CD14-positive monocyte (primary cell): ENCODE results near the gene MCL1. TPM values are rescaled to one million over a fixed set of nuclear protein-coding genes. Genes with fewer than 3 reads are reported as not detected.

Experiments
- DNase-seq, 3 donors: peaks; one replicate each; pipeline ENCODE4 v3.0.0-alpha.2; 2011 to 2022
- H2AFZ ChIP-seq: 2 replicates; pipeline ENCODE4 v1.6.0; 2012; ENCODE audit warnings: mild to moderate bottlenecking, low read depth, low read length, inconsistent platforms; ENCODE audit not compliant: insufficient read depth, poor library complexity, severe bottlenecking
- H3K27ac ChIP-seq, 2 donors: 1 replicate in 1 of 2; 2 replicates in 1 of 2; pipeline ENCODE4 v1.5.1; 2012 to 2013; ENCODE audit warnings: low read length in 2 of 2, control low read depth in 1 of 2, inconsistent platforms in 1 of 2, low read depth in 1 of 2, mild to moderate bottlenecking in 1 of 2
- H3K27me3 ChIP-seq, 2 donors: one replicate each; pipeline versions ENCODE4 v1.6.0 to v1.6.1; 2011 to 2013; ENCODE audit warnings: low read length in 2 of 2; ENCODE audit not compliant: control insufficient read depth in 2 of 2, insufficient read depth in 2 of 2
- H3K36me3 ChIP-seq, 2 donors: replicated peaks in 1 of 2; 1 replicate in 1 of 2; 2 replicates in 1 of 2; pipeline versions ENCODE4 v1.5.1 to v1.6.1; 2012 to 2013; ENCODE audit warnings: low read length in 2 of 2, control low read depth in 1 of 2, inconsistent platforms in 1 of 2, mild to moderate bottlenecking in 1 of 2; ENCODE audit not compliant: insufficient read depth in 2 of 2, control insufficient read depth in 1 of 2
- H3K4me1 ChIP-seq, 2 donors: 1 replicate in 1 of 2; 2 replicates in 1 of 2; pipeline versions ENCODE4 v1.5.1 to v1.6.1; 2012 to 2013; ENCODE audit warnings: low read length in 2 of 2, control low read depth in 1 of 2, inconsistent platforms in 1 of 2, mild to moderate bottlenecking in 1 of 2, moderate library complexity in 1 of 2; ENCODE audit not compliant: insufficient read depth in 2 of 2, control insufficient read depth in 1 of 2
- H3K4me2 ChIP-seq: replicated peaks from 2 replicates; pipeline ENCODE3; 2012; ENCODE audit warnings: low read length, moderate library complexity, mild to moderate bottlenecking; ENCODE audit not compliant: poor library complexity, severe bottlenecking; ENCODE audit errors: extremely low read depth
- H3K4me3 ChIP-seq, 3 experiments: fragments of 200-600 bp in 1 of 3; sonication (generic) in 1 of 3; replicated peaks in 1 of 3; 1 replicate in 2 of 3; 2 replicates in 1 of 3; pipeline ENCODE4 v1.5.1; 2011 to 2013; ENCODE audit warnings: low read length in 3 of 3, mild to moderate bottlenecking in 3 of 3, control low read depth in 2 of 3, low read depth in 2 of 3, inconsistent platforms in 1 of 3, moderate library complexity in 1 of 3
- H3K79me2 ChIP-seq: 2 replicates; pipeline ENCODE4 v1.6.0; 2012; ENCODE audit warnings: mild to moderate bottlenecking, control low read depth, inconsistent platforms, low read length, moderate library complexity; ENCODE audit not compliant: insufficient read depth
- H3K9ac ChIP-seq: 2 replicates; pipeline ENCODE4 v1.6.0; 2017; ENCODE audit warnings: low read length, mild to moderate bottlenecking; ENCODE audit not compliant: insufficient read depth, poor library complexity, severe bottlenecking
- H3K9me3 ChIP-seq, 2 donors: replicated peaks in 1 of 2; 1 replicate in 1 of 2; 2 replicates in 1 of 2; pipeline versions ENCODE4 v1.5.1 to v1.6.1; 2012 to 2013; ENCODE audit warnings: low read length in 2 of 2, control low read depth in 1 of 2; ENCODE audit not compliant: control insufficient read depth in 1 of 2, insufficient read depth in 1 of 2
- H4K20me1 ChIP-seq: 2 replicates; pipeline ENCODE4 v1.6.0; 2012; ENCODE audit warnings: mild to moderate bottlenecking, low read length, control low read depth, moderate library complexity; ENCODE audit not compliant: insufficient read depth
- H3K27ac Mint-ChIP-seq, 7 donors: one replicate each; pipeline ENCODE4 v1.8.0; 2020; ENCODE audit warnings: mild to moderate bottlenecking in 7 of 7, mixed read lengths in 7 of 7, moderate library complexity in 6 of 7, inconsistent platforms in 2 of 7
- H3K27me3 Mint-ChIP-seq, 3 donors: one replicate each; pipeline ENCODE4 v1.8.0; 2021 to 2022; ENCODE audit warnings: low read depth in 3 of 3, mild to moderate bottlenecking in 3 of 3, mixed read lengths in 3 of 3, moderate library complexity in 3 of 3, inconsistent platforms in 1 of 3
- H3K36me3 Mint-ChIP-seq, 2 donors: one replicate each; pipeline ENCODE4 v1.8.0; 2020; ENCODE audit warnings: mixed read lengths in 2 of 2, inconsistent platforms in 1 of 2, mild to moderate bottlenecking in 1 of 2
- H3K4me1 Mint-ChIP-seq: one replicate; pipeline ENCODE4 v1.8.0; 2020; ENCODE audit warnings: mild to moderate bottlenecking, mixed read lengths
- H3K4me3 Mint-ChIP-seq, 2 donors: one replicate each; pipeline ENCODE4 v1.8.0; 2020; ENCODE audit warnings: mild to moderate bottlenecking in 2 of 2, mixed read lengths in 2 of 2, moderate library complexity in 1 of 2
- H3K9me3 Mint-ChIP-seq, 7 donors: one replicate each; pipeline ENCODE4 v1.8.0; 2020 to 2022; ENCODE audit warnings: mixed read lengths in 7 of 7, mild to moderate bottlenecking in 6 of 7, moderate library complexity in 6 of 7, inconsistent platforms in 2 of 7
- CTCF ChIP-seq: fragments of 200-600 bp; IDR thresholded peaks from one replicate; pipeline ENCODE4 v1.8.0; 2022; ENCODE audit warnings: antibody characterized with exemption, mild to moderate bottlenecking
- WGBS: methylation state at CpG from one replicate; pipeline ENCODE4 v1.1.5; 2013; ENCODE audit warnings: missing lambda C conversion rate; ENCODE audit not compliant: insufficient coverage; 5-methylcytosine and 5-hydroxymethylcytosine counted together
- intact Hi-C, 2 donors: fragments of 100-400 bp; cut with micrococcal nuclease; formaldehyde crosslinking; loops; one replicate each; pipeline versions ENCODE4 v1.15.0 to v1.15.1; 2023
- polyA plus RNA-seq, 3 donors: library from polyadenylated mRNA; depleted of rRNA in 1 of 3; unstranded in 2 of 3; stranded (reverse) in 1 of 3; fragments of 300-500 nt in 2 of 3; fragments of >200 nt in 1 of 3; fragmentation: Illumina TruSeq in 2 of 3; gene quantifications; 1 replicate in 2 of 3; 2 replicates in 1 of 3; pipeline ENCODE4 v1.2.3, GENCODE V29; 2012 to 2021

The MCL1 gene
- polyA plus RNA-seq, 3 donors: 287 to 2,076 (median 301) TPM

GRCh38 chr1:150557813-150558212 lies 21.6 kb downstream of the MCL1 start:
- peaks cover 65% of the 10 kb centered on the region for H3K79me2 ChIP-seq
- Mint-ChIP-seq H3K4me1 (peaks cover 56% of the 10 kb centered on the region), H3K27me3 (peaks cover 0 to 4% (median 0%) of the 10 kb centered on the region in 3 donors), H3K36me3 (peaks cover 53 to 69% of the 10 kb centered on the region in 2 donors), H3K27ac (no peak overlapping the region), H3K9me3 (peaks cover 0 to 3% (median 0%) of the 10 kb centered on the region in 7 donors), H3K4me3 (no peak overlapping the region)
- H2AFZ ChIP-seq: no peak overlapping the region
- no peak overlapping the region for H3K9ac ChIP-seq
- H3K27me3 ChIP-seq: no peaks in the 10 kb centered on the region
- no peak for DNase-seq
- peaks cover 44 to 66% of the 10 kb centered on the region in 2 donors for H3K36me3 ChIP-seq
- no peak overlapping the region for H3K27ac ChIP-seq
- WGBS: 97% methylated on average over 10 of the region's 15 CpGs
- H3K9me3 ChIP-seq: no peaks in the 10 kb centered on the region
- intact Hi-C loops: loop anchor here in 1 of 2 donors (10.0 kb wide), 2 partner anchors 73 to 293 kb away; partner anchors contain the start of genes APH1A and TARS2
- H3K4me2 ChIP-seq: no peak overlapping the region
- peaks cover 77% of the 10 kb centered on the region for H4K20me1 ChIP-seq
- H3K4me3 ChIP-seq: no peak overlapping the region
- TF ChIP-seq CTCF: no peak
- H3K4me1 ChIP-seq: peaks cover 62 to 64% of the 10 kb centered on the region in 2 donors

GRCh38 chr1:150557065-150557600 lies 22.3 kb downstream of the MCL1 start:
- Mint-ChIP-seq H3K4me3 (no peak overlapping the region), H3K36me3 (peaks cover 51 to 69% of the 10 kb centered on the region in 2 donors), H3K27me3 (peaks cover 0 to 4% (median under 1%) of the 10 kb centered on the region in 3 donors), H3K27ac (peak overlapping the region in 1 of 7 donors; percentile 36), H3K4me1 (peaks cover 56% of the 10 kb centered on the region), H3K9me3 (peaks cover 0 to 3% (median 0%) of the 10 kb centered on the region in 7 donors)
- Histone ChIP-seq H3K9ac (no peak overlapping the region), H3K4me2 (no peak overlapping the region), H3K27ac (no peak overlapping the region), H4K20me1 (peaks cover 70% of the 10 kb centered on the region), H3K27me3 (no peaks in the 10 kb centered on the region), H2AFZ (no peak overlapping the region), H3K79me2 (peaks cover 61% of the 10 kb centered on the region), H3K36me3 (peaks cover 44 to 66% of the 10 kb centered on the region in 2 donors), H3K4me1 (peaks cover 62 to 64% of the 10 kb centered on the region in 2 donors), H3K9me3 (no peaks in the 10 kb centered on the region), H3K4me3 (no peak overlapping the region)
- TF ChIP-seq CTCF: no peak
- no peak for DNase-seq
- WGBS: 98% methylated on average over 21 of the region's 26 CpGs
- intact Hi-C loops: loop anchor here in 1 of 2 donors (10.0 kb wide), 2 partner anchors 72 to 292 kb away; partner anchors contain the start of genes APH1A and TARS2
